ENCODE data around the gene SPG11. TPM values are rescaled to one million over a fixed set of nuclear protein-coding genes. Genes with fewer than 3 reads are reported as not detected.

SPG11 gene
- total and polyA plus RNA-seq, 9 of the 15 experiments (the other 6 are each of a cell fraction or from before 2014, with no cell fraction given): 23.3 to 71.2 (median 45.6) TPM

DNA sequence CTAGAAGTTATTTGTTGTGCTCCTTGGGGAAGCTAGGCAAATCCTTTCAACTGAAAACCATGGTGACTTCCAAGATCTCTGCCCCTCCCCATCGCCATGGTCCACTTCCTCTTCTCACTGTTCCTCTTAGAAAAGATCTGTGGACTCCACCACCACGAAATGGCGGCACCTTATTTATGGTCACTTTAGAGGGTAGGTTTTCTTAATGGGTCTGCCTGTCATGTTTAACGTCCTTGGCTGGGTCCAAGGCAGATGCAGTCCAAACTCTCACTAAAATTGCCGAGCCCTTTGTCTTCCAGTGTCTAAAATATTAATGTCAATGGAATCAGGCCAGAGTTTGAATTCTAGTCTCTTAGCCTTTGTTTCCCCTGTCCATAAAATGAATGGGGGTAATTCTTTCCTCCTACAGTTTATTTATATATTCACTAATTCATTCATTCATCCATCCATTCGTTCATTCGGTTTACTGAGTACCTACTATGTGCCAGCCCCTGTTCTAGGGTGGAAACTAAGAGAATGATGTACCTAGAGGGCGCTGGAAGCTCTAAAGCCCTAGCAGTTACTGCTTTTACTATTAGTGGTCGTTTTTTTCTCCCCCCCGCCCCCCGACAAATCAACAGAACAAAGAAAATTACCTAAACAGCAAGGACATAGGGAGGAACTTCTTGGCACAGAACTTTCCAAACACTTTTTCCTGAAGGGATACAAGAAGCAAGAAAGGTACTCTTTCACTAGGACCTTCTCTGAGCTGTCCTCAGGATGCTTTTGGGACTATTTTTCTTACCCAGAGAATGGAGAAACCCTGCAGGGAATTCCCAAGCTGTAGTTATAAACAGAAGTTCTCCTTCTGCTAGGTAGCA is 47.0 kb upstream of the SPG11 start (continued):
- TF ChIP-seq, protein P1, sequence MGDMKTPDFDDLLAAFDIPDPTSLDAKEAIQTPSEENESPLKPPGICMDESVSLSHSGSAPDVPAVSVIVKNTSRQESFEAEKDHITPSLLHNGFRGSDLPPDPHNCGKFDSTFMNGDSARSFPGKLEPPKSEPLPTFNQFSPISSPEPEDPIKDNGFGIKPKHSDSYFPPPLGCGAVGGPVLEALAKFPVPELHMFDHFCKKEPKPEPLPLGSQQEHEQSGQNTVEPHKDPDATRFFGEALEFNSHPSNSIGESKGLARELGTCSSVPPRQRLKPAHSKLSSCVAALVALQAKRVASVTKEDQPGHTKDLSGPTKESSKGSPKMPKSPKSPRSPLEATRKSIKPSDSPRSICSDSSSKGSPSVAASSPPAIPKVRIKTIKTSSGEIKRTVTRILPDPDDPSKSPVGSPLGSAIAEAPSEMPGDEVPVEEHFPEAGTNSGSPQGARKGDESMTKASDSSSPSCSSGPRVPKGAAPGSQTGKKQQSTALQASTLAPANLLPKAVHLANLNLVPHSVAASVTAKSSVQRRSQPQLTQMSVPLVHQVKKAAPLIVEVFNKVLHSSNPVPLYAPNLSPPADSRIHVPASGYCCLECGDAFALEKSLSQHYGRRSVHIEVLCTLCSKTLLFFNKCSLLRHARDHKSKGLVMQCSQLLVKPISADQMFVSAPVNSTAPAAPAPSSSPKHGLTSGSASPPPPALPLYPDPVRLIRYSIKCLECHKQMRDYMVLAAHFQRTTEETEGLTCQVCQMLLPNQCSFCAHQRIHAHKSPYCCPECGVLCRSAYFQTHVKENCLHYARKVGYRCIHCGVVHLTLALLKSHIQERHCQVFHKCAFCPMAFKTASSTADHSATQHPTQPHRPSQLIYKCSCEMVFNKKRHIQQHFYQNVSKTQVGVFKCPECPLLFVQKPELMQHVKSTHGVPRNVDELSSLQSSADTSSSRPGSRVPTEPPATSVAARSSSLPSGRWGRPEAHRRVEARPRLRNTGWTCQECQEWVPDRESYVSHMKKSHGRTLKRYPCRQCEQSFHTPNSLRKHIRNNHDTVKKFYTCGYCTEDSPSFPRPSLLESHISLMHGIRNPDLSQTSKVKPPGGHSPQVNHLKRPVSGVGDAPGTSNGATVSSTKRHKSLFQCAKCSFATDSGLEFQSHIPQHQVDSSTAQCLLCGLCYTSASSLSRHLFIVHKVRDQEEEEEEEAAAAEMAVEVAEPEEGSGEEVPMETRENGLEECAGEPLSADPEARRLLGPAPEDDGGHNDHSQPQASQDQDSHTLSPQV (IDR thresholded peaks at IDR 0.05): peak; percentile 41; the same call in 1 of the 2 replicates
- TF ChIP-seq ZNF24 (IDR thresholded peaks at IDR 0.05) (peak; percentile 99), ZNF184 (CRISPR knock-in tag; IDR thresholded peaks at IDR 0.05) (no peak), POLR2A (conservative IDR thresholded peaks at IDR 0.05) (0 out of 2 replicates have a peak, but pooled peaks have one; percentile 9), ZNF589 (CRISPR knock-in tag; IDR thresholded peaks at IDR 0.05; ENCODE audit: low read depth) (0 out of 2 replicates have a peak, but pooled peaks have one; percentile 3), PHB2 (IDR thresholded peaks at IDR 0.05; ENCODE audit: low read depth) (no peak), TRIM28 (IDR thresholded peaks at IDR 0.05) (0 out of 2 replicates have a peak, but pooled peaks have one; percentile 11), MXI1 (IDR thresholded peaks at IDR 0.05; ENCODE audit: low read depth, low read length) (no peak), HNRNPK (IDR thresholded peaks at IDR 0.05; ENCODE audit: low read depth, low read length, poor library complexity, severe bottlenecking) (no peak), ZNF644 (tag; IDR thresholded peaks at IDR 0.05; ENCODE audit: low read depth) (0 out of 2 replicates have a peak, but pooled peaks have one; percentile 57), EHMT2 (IDR thresholded peaks at IDR 0.05) (peak; percentile 79), SPI1 (IDR thresholded peaks at IDR 0.05; ENCODE audit: borderline replicate concordance, low read depth, low read length) (peak; percentile 100), ELF4 (CRISPR knock-in tag; IDR thresholded peaks at IDR 0.05) (0 out of 2 replicates have a peak, but pooled peaks have one; percentile 45), MED1 (CRISPR knock-in tag; IDR thresholded peaks at IDR 0.05; ENCODE audit: borderline replicate concordance) (no peak)
- TF ChIP-seq, protein P2, sequence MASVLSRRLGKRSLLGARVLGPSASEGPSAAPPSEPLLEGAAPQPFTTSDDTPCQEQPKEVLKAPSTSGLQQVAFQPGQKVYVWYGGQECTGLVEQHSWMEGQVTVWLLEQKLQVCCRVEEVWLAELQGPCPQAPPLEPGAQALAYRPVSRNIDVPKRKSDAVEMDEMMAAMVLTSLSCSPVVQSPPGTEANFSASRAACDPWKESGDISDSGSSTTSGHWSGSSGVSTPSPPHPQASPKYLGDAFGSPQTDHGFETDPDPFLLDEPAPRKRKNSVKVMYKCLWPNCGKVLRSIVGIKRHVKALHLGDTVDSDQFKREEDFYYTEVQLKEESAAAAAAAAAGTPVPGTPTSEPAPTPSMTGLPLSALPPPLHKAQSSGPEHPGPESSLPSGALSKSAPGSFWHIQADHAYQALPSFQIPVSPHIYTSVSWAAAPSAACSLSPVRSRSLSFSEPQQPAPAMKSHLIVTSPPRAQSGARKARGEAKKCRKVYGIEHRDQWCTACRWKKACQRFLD (CRISPR knock-in tag; IDR thresholded peaks at IDR 0.05): 0 out of 2 replicates have a peak, but pooled peaks have one; percentile 68
- TF ChIP-seq, protein P3, sequence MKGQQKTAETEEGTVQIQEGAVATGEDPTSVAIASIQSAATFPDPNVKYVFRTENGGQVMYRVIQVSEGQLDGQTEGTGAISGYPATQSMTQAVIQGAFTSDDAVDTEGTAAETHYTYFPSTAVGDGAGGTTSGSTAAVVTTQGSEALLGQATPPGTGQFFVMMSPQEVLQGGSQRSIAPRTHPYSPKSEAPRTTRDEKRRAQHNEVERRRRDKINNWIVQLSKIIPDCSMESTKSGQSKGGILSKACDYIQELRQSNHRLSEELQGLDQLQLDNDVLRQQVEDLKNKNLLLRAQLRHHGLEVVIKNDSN (CRISPR knock-in tag; IDR thresholded peaks at IDR 0.05): no peak
- TF ChIP-seq, protein P4, sequence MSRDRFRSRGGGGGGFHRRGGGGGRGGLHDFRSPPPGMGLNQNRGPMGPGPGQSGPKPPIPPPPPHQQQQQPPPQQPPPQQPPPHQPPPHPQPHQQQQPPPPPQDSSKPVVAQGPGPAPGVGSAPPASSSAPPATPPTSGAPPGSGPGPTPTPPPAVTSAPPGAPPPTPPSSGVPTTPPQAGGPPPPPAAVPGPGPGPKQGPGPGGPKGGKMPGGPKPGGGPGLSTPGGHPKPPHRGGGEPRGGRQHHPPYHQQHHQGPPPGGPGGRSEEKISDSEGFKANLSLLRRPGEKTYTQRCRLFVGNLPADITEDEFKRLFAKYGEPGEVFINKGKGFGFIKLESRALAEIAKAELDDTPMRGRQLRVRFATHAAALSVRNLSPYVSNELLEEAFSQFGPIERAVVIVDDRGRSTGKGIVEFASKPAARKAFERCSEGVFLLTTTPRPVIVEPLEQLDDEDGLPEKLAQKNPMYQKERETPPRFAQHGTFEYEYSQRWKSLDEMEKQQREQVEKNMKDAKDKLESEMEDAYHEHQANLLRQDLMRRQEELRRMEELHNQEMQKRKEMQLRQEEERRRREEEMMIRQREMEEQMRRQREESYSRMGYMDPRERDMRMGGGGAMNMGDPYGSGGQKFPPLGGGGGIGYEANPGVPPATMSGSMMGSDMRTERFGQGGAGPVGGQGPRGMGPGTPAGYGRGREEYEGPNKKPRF (IDR thresholded peaks at IDR 0.05; ENCODE audit: low read depth, low read length): no peak

All from K562 (cell line).